Brain pericyte (primary cell): ENCODE results near the gene ZFP36.

Source experiments
- DNase-seq: peaks from one replicate; pipeline ENCODE4 v3.0.0-alpha.2; 2012; ENCODE audit warnings: low read depth, low spot score

ZFP36 gene

DNA sequence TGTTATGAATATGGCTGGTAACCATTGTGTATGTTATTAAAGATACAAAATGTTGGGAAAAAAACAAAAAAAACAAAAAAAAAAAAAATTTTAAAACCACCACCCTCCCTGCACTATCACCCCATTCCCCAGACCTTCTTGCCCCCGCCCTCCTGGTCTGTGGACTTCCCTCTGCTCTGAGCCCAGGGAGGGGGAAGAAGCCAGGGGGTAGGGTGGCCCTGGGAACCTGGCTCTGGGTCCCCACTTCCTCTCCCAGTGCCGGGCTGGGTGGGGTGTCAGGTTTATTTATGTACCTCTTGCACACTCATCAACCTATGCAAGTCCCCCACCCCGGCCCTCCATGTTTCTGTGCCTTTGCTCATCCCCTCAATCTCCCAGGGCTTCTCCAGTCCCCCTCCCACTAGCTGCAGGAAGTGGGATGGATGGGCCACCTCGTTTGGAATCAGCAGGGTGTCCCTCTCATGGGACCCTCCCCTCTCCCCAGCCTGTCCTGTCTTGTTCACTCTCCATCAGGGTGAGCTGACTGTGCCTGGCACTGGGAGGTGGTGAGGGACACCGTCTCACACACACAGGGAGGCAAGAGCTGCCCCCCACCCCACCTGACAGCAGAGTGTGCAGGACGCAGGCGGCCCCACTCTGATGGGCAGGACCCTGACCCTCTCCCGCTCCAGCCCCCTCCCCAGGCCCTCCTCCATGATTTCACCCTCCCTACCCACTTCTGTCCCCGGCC is 21.6 kb upstream of the ZFP36 start:
- DNase-seq: no peak

DNA sequence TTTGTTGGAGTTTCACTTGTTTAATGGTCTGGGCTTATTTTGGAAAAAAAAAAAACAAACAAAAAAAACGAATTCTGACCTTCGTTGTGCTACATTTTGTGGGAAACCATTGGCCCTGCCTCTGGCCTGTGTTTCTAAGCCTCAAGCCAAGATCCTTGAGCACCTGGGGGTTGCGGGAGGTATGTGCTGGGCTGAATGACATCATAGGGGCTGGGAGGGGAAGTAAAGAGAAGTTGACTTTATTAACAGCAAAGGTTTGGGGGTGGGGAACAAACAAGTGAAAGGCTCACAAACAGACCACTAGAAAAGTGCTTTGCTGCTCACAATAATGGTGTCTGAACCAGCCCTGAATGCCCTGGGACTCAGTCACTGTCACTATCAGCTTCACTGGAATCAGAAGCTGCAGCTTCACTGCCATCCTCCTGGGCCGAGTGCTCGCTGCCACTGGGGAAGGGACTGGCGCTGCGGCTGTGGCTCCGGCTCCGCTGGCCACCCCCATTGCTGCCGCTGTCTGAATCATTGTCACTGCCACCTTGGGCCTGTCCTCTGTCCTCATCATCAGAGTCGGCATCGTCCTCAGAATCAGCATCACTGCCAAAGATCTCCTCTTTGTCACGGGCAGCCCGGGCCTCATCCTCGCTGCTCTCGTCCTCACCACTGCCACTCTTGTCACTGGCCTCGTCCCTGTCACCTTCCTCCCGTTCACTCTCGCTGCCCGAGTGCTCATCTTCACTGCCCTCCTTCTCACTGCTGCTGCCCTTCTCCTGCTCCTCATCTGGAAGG is 20.8 kb upstream of the ZFP36 start:
- DNase-seq: no peak

DNA sequence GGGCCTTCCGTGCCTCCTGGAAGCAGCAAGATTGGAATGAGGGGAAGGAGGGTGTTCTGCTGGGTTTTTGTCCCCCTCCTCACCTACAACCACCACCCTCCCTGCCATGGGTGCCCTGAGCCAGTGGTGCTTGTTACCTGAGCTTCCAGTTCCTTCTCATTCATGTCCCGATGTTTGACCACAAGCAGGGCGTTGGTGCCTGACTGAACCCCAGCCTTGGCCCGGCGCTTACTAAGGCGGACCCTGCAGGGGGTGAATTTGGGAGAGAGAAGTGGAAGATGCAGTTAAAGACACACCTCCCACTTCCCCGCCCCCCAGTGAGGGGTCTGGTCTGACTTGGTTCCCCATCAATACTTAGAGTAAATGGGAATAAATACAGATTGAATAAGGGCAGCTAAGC is 20.1 kb upstream of the ZFP36 start:
- DNase-seq: no peak

DNA sequence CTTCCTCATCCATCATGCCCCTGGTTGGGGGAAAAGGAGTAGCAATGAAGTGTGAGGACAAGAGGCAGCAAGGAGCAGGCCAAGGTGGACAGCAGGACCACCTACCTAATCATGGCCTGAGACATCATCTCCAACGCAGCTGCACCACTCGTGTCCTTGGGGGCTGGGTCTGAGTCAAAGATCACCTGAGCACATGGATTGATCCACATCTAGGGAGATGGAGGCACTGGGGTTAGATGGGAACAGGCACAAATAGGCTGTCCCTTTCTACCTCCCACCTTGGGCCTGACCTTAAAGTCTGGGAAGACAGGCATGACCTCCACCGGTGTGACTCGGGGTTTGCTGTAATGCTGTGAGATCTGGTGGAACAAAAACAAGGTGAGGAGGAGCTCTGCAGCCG is 18.0 kb upstream of the ZFP36 start:
- DNase-seq: no peak

DNA sequence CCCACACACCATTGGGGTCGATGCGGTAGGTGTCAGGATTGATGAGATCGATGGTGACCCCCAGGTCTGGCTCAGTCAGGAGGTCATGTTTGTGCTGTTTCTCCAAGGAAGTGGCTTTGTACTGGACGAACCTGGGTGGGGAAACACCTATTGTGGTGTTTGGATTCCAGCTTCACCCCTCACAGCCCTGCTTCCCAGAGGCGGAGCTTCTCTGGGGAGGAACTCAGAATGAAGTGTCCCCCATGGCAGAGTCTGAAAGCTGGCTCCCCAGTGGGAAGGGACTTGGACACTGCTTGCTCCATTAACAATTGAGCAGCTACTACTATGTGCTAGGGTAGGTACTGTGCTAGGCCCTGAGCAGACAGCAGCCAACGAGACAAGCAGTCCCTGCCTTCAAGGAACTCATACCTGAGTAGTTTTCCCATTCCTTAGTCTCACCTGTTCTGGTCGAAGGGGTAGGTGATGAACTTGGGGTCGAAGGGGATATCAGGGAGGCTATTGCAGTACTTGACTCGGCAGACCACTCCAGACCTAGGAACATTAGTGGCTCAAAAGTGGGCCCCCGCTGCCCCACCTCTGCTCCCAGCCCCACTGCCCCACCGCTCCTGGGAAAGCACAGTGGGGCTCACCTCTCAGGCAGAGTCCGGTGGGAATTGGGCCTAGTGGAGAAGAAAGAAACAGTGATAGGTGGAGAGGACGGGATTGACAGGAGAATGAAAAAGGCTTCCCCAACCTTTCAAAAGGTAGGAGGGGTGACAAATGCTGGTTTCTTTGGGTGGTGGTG is 16.8 kb upstream of the ZFP36 start:
- no peak for DNase-seq

DNA sequence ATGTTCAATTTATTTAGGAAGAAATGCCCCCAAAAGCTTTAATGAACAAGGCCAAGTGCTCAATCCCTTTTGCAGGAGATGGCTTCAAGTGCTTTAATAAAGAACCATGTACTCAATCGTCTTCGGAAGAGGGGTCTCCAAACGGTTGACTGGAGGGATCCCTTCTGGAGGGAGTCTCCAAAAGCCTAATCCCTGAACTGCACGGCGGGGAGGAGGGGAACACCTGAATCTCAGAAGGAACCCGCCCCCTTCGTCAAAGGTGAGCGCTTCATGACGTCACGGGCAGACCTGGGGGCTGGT is 16.2 kb upstream of the ZFP36 start:
- DNase-seq: no peak

DNA sequence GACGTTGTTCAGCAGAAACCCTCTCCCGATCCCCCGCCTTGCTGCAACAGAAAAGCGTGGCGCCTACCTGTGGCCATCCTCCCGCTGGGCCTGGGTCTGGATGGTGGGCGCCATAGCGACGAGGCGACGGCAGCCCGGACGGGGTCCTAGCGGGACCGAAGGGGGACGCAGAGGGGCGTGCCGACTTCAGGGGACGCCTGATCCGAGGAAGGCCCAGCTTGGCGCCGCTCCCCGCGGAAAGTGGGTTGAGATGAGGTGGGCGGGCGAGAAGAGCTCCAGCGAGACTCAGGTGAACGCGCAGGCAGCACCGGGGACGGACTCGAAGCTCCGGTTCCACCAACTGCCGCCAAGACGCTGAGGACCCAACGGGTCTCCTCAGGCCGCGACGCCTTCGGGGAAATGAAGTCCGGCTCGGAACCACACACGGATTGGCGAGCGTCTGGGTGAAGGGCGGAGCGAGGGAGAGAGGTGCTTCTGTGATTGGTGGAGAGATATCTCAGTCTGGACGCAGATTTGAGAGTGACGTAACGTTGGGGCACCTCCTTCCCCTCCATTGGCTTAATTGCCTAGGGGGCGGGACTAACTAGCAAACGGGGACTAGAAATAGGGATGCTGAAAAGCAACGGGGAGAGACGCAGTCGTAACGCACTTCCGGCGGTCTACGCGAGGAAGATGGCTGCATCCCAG is 15.8 kb upstream of the ZFP36 start, which contains the start of the genes MED29 and PAF1:
Gene MED29, plus strand, starts transcription at position 628 of the 687 bp plus-strand sequence. Its CDS starts 45 bp downstream, at position 673.
Gene PAF1, minus strand, starts transcription at position 356 of the 687 bp plus-strand sequence. Its CDS starts 242 bp downstream, at position 114.
- DNase-seq: peak; percentile 99

DNA sequence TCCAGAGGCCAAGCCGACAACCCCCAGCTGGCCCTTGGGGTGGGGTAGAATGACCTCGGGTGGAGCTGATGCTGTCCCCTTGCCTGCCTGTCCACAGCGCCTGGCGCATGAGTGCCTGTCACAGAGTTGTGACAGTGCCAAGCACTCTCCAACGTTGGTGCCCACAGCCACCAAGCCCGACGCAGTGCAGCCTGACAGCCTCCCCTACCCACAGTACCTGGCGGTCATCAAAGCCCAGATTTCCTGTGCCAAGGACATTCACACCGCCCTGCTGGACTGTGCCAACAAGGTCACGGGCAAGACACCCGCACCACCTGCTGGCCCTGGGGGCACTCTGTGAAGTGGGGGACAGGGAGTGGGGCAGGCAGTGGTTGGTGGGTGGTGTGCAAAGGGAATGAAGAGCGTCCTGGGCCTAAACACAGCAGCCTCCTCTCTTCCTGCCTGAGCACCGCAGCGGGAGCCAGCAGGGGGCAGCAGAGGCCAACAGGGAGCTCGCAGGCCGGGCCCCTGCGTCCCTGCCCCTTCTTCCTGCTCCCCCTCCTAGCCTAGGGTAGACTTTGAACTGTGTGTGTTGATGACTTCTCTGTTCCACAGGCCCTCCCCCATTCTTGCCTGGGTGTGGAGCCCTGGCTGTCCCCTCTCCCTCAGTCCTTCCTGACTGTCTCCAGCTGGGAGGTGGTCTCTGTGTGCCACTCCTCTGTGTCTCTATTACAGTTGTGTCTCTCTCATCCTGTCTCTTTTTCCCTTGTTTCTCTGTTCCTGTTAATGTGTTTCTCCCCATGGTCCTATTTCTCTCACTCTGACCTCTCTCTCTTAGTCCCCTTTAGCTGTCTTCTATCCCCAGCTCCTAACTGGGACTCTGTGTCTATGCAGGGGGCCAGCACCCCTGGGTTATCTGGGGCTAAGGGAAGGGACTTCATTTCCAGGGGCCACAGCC is 9.0 kb upstream of the ZFP36 start:
- no peak for DNase-seq

DNA sequence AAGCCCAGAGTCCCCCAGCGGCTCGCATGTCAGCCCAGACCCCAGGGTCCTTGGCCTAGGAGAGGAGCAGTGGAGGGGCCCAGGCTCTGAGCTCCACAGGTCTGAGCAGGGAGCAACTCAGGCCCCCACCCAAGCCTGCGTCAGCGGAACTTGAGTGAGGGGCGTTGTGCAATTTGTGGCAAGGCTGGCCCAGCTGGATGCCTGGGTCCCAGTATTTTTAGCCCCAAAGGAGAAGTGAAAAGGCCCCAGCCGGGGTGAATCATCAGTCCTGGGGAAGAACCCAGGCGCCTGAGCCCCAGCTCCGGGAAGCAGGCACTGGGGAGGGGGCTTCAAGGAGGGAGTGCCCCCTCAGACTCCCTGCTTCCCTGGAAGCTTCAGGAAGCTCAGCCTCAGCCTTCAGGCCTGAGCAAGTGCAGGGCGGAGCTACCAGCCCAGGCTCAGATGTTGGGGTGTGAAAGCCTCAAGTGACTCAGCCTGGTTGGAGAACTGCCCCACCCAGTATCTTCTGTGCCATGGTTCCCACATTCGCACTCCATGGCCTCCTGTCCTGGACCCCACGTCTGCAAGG is 8.3 kb upstream of the ZFP36 start:
- DNase-seq: no peak

DNA sequence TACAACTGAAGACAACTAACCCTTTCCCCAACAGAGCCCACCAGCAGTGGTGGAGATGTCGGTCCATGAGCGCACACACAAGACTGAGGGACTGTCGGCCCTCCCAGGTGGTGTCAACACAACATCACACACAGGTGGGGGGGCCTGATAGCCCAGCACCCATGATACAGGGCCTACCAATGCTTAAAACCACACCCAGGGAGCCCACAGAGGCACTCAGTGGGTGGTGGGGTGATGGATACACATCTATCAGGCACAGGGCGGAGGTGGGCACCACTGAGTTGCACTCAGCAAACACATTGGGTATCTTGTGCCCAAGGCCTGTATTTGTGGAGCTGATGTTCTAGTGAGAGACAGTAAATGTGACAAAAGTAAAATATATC is 7.0 kb upstream of the ZFP36 start:
- no peak for DNase-seq

DNA sequence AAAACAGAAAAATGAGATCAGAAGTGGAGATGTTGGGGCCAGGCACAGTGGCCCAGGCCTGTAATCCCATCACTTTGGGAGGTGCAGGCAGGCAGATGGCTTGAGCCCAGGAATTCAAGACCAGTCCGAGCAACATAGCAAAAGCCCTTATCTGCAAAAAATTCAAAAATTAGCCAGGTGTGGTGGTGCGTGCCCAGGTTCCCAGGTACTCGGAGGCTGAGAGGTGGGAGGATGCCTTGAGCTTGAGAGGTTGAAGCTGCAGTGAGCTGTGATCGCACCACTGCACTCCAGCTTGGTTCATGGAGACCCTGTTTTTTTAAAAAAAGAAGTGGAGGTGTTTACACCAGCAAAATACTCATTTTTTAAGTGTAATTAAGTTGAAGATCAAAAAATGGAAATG is 6.6 kb upstream of the ZFP36 start:
- no peak for DNase-seq

DNA sequence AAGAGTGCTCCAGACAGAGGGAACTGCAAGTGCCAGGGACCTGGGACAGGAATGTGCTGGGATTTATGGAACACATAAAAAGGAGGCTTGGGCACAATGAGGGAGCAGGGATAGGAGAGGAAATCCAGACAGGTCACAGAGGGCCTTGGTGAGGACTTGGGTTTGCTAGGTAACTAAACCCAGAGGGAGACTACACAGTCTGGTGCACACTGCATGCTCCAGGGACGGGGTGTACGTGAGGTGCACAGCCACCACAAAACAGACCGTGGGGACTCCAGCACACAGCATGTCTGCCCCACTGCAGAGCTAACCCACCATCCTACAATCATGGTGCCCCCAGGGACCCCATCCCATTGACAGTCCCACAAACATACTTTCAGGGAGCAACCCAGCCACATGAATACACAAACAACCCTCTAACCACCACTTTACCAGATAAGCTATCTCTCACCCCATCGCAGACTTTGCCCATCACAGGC is 5.5 kb upstream of the ZFP36 start:
- no peak for DNase-seq

DNA sequence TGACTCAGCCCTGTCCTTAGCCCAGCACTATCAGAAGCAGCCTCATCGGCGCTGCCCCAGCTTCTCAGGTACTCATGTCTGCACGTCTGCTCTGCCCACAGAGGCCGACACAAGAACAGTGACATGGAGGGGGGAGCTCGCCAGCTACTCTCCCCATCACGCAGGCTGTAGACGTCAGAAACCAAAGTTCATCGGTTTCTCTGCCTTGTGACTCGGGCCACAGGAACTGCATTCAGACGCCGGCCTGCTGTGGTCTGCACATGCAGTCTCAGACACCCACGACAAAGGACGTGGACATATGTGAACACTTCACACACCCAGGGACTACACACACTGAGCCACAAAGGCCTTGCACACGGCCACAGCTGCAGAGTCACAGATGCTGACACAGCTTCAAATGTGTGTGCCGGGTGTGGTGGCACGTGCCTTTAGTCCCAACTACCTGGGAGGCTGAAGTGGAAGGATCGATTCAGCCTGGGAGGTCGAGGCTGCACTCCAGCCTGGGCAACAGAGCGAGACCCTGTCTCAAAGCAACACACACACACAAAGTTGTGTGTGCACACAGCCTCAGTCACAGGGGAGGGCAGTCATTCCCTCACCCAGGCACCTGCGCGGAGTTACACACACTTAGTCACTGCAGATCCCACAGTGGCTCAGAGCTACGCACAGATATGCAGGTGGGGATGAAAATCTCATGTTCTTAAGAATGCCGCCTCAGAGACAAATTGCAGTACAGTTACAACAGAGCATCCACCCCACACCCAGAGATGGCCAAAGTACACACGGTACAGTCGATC is 4.9 kb upstream of the ZFP36 start:
- no peak for DNase-seq

DNA sequence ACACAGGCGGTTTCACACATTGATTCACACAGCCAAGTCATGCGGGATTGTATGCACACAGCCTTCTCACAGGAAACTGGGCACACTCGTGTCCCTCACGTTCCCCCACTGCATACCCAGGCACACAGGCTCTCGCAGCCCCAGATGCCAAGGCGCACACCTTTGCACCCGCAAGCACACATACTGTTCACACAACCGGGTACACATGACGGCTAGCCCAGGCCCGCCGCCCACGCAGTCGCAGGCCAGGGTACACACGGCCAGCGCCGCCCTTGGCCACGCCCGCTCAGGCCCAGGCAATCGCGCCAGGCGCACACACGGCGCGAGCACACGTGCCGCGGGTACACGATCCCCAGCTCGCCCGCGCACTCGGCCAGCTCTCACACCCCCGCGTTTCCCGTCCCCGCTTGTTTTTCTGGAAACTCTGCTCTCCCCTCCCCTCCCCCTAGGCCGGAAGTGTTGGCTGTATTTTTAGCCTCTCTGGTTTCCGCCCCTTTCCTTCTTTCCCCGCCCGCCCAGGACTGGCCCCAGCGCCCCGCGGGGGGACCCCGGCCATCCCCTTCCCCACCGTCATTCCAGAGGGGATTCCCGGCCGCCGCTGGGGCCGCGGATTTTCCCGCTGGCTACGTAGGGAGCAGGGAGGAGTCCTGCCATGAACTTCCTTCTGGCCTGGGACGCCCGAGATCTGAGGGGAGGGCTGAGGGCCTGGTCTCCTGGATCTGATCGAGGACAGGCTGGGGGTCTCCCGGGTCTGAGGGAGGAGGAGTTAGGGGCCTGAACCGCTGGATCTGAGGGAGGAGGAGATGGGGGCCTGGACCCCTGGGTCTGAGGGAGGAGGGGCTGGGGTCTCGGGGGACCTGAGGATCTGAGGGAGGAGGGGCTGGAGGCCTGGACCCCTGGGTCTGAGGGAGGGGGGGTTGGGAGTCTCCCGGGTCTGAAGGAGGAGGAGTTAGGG is 4.0 kb upstream of the ZFP36 start:
- DNase-seq: peak; percentile 61

DNA sequence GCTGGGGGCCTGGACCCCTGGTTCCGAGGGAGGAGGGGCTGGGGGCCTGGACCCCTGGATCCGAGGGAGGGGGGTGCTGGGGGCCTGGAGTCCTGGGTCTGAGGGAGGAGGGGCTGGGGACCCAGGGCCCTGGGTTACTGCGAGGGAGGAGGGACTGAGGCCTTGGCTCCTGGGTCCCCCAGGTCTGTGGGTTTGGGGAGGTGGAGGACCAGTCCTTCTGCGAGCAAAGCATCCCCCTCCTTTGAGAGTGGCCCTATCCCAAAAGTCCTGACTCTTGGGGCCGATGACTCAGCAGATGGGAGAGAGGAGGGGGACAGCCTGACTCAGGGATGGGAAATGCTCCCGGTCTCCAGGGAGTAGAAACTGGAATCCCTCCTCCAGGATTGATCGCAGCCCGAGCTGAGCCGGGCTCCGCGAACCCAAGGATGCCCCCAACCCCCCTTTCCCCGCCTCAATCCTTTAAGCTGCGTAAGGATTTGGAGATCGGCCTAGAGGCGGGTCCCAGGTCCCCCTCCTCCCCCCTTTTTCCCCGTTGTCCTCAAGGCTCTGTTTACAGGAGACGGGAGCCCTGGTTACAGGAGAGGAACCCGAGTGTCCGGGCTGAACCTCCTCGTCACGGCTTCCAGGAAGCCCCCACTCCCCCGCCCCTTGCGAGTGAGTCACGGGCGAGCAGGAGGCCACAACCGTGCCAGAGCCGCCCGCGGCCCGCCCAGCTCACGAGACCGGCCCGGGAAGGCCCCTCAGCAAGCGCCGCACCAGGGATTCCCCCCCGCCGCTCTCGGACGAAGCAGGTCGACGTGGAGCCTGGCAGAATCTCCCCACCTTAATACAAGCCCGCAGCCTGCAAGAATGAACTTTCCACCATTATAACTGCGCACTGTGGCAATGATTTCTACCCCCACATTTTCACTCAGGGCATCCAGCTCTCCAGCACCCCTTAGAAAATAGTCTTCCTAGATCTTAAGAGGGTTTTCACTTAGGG is 3.0 kb upstream of the ZFP36 start:
- peak; percentile 98 for DNase-seq

DNA sequence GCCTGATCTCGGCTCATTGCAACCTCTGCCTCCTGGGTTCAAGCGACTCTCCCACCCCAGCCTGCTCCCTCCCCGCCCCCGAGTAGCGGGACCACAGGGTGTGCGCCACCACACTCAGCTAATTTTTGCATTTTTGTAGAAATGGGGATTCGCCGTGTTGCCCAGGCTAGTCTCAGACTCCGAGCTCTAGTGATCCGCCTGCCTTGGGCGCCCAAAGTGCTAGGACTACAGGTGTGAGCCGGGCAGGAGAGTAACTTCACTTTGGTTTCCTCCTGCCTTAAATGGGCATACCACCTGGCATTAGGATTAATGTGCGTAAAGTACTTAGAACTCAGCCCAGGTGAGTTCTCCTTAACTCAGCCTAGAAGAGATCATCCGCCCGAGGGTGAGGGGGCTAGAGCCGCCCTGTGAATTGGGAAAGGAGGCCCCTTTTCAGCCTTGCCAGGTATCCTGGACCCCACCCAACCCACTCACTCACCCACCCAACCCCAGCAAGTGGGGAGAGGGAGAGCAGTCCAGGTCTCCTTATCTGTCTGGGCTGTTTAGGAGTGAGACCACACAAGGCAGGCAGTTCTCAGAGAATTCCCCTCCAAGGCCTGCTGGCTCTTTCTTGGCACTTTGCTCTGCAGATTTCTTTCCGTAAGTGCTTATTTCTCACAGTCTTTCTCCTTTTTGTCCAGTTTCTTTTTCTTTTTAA is 1.2 kb upstream of the ZFP36 start:
- DNase-seq: no peak
